IPS DF 6.9 (cell line): ENCODE measurements around the gene GET4.

Experiments used
- DNase-seq: peaks from one replicate; pipeline ENCODE4 v3.0.0-alpha.2; 2013; ENCODE audit warnings: low read depth, low spot score
- H3K27ac ChIP-seq: one replicate; pipeline ENCODE4 v1.5.1; 2013; ENCODE audit warnings: low read length, control low read depth
- H3K27me3 ChIP-seq: 2 replicates; pipeline ENCODE4 v1.6.1; 2013; ENCODE audit warnings: mild to moderate bottlenecking, low read length; ENCODE audit not compliant: control insufficient read depth, insufficient read depth
- H3K36me3 ChIP-seq: 2 replicates; pipeline ENCODE4 v1.6.1; 2013; ENCODE audit warnings: low read length; ENCODE audit not compliant: control insufficient read depth, insufficient read depth
- H3K4me1 ChIP-seq: 2 replicates; pipeline ENCODE4 v1.6.1; 2013; ENCODE audit warnings: low read length; ENCODE audit not compliant: control insufficient read depth, insufficient read depth
- H3K4me3 ChIP-seq: 2 replicates; pipeline ENCODE4 v1.5.1; 2013; ENCODE audit warnings: mild to moderate bottlenecking, low read length
- H3K9me3 ChIP-seq: 2 replicates; pipeline ENCODE4 v1.6.1; 2013; ENCODE audit warnings: low read length, inconsistent platforms; ENCODE audit not compliant: control insufficient read depth, insufficient read depth
- WGBS: extraction: QIAGEN DNeasy Blood & Tissue Kit; methylation state at CpG from one replicate; pipeline ENCODE4 v1.1.7; 2013; ENCODE audit warnings: mixed read lengths, missing lambda C conversion rate; ENCODE audit not compliant: insufficient read length, insufficient coverage; 5-methylcytosine and 5-hydroxymethylcytosine counted together

Gene GET4

DNA sequence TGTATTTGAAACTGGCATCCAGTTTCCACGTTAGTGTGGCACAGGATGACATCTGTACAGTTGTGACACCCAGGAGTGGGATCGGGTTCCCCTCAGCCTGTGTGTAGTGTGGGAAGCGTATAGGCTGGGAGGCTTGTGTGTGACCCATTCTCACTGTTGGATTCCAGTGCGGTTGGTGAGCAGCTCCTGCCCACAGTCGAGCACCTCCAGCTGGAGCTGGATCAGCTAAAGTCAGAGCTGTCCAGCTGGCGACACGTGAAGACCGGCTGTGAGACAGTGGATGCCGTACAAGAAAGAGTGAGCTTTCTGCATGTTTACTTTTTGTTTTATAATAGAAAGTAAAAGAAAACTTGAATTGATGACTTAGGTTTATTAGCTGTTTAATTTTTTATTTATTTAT is 18.7 kb upstream of the GET4 start:
- WGBS, result no CpG with 5 or more reads among the region's 9 CpGs
- Histone ChIP-seq H3K9me3 (no peaks in the 10 kb centered on the region), H3K27ac (no peak overlapping the region), H3K4me1 (no peaks in the 10 kb centered on the region), H3K36me3 (peaks cover 49% of the 10 kb centered on the region), H3K4me3 (no peak overlapping the region), H3K27me3 (no peaks in the 10 kb centered on the region)
- DNase-seq, result no peak

DNA sequence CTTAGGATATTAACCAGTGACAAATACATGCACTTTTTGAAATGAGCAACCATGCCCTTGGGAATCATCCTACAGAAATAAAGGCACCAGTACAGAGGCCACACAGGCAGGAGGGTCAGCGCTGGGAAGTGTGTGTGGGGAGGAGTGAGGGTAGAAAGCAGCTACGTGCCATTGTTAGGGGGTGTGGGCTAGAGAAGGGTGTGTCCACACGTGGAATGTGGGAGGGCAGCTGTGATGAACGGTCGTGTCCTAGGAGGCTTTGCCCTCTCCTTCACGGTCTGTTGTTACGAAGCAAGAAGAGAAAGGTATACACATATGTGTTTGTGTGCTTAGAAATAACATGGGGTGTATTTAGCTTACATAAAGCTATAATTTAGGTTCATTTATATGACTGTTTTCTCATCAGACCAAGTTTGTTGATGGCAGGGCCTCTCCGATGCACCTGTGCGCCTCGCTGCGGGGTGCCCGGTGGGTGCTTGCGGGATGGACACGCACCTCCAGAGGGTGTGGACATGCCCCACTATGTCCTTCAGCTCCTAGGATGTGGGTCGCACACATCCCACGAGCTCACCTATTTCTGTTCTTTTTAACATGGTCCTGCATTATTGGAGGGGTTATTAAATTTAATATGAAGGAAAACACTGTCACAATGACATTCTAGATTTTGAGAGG is 16.9 kb upstream of the GET4 start:
- DNase-seq, result no peak
- H3K9me3 ChIP-seq, result no peaks in the 10 kb centered on the region
- WGBS, result no CpG with 5 or more reads among the region's 16 CpGs
- no peaks in the 10 kb centered on the region for H3K27me3 ChIP-seq
- no peak overlapping the region for H3K4me3 ChIP-seq
- peaks cover 35% of the 10 kb centered on the region for H3K36me3 ChIP-seq
- no peaks in the 10 kb centered on the region for H3K4me1 ChIP-seq
- H3K27ac ChIP-seq, result no peak overlapping the region

DNA sequence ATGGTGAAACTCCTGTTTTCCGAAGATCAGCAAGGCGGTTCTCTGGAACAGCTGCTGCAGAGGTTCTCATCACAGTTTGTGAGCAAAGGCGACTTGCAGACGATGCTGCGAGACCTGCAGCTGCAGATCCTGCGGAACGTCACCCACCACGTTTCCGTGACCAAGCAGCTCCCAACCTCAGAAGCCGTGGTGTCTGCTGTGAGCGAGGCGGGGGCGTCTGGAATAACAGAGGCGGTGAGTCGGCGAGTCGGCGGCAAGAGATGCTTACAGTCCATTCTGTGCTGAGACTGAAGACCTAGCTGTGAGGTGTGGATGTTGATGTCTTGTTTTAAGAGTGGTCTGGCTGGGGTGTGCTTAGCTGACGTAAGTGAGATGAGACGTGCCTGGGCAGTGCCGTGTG is 16.2 kb upstream of the GET4 start:
- H3K36me3 ChIP-seq, result peaks cover 32% of the 10 kb centered on the region
- WGBS, result no CpG with 5 or more reads among the region's 21 CpGs

DNA sequence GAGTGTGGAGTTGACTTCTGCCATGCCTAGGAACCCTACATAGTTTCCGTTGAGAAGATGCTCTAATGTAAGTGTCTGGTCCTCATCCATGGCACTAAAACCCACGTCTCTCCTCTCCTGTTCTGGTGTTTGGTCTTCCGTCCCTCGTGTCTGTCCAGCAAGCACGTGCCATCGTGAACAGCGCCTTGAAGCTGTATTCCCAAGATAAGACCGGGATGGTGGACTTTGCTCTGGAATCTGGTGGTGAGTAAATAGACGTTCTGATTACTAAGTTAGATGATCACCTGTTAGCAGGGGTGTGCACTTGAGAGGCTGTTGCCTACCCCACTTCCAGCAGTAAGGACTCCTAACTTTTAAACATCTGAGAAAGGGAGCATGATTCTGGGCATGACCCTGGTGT is 15.1 kb upstream of the GET4 start:
- peaks cover 32% of the 10 kb centered on the region for H3K36me3 ChIP-seq

More for the DNA sequence above, 16.2 kb upstream of the GET4 start:
- Histone ChIP-seq H3K4me3 (no peak overlapping the region), H3K9me3 (no peaks in the 10 kb centered on the region), H3K27ac (no peak overlapping the region), H3K4me1 (no peaks in the 10 kb centered on the region), H3K27me3 (no peaks in the 10 kb centered on the region)
- DNase-seq, result no peak

DNA sequence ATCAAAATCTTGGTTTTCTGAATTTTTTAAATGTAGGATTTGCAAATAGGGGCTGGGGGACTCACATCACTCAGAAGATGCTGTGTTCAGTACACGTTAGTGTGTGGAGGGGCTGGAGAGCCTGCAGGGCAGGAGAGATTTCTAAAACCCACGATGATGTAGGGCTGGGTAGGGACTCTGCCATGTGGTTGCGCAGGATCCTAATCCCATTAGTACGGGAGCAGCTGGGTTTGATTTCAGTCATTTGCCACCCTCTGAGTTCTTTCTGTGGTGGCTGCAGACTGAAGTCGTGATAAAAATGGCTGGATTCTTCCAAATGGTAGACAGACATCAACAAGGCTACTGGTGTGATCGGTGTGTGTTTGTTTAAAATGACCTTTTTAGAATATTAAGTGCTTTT is 14.2 kb upstream of the GET4 start:
- Histone ChIP-seq H3K9me3 (no peaks in the 10 kb centered on the region), H3K27ac (no peak overlapping the region), H3K4me3 (no peak overlapping the region), H3K27me3 (no peaks in the 10 kb centered on the region), H3K4me1 (no peaks in the 10 kb centered on the region), H3K36me3 (peaks cover 30% of the 10 kb centered on the region)
- WGBS, result no CpG with 5 or more reads among the region's 6 CpGs
- no peak for DNase-seq

More for the DNA sequence above, 15.1 kb upstream of the GET4 start:
- Histone ChIP-seq H3K4me1 (no peaks in the 10 kb centered on the region), H3K27ac (no peak overlapping the region), H3K27me3 (no peaks in the 10 kb centered on the region), H3K4me3 (no peak overlapping the region), H3K9me3 (no peaks in the 10 kb centered on the region)
- DNase-seq, result no peak
- WGBS, result no CpG with 5 or more reads among the region's 9 CpGs

DNA sequence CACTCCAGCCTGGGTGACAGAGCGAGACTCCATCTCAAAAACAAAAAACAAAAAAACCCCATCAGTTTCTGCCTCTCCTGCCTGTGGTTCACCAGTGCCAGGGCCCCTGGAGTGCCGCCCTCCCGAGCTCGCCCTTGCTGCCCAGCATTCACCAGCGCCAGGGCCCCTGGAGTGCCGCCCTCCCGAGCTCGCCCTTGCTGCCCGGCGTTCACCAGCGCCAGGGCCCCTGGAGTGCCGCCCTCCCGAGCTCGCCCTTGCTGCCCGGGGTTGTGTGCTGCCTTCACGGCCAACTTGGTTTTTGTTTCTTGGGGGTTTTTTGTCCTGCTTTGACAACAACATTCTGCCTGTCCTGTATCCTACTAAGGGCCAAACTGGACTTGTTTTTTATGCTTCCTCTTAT is 13.2 kb upstream of the GET4 start:
- Histone ChIP-seq H3K9me3 (no peaks in the 10 kb centered on the region), H3K27me3 (no peaks in the 10 kb centered on the region), H3K4me3 (no peak overlapping the region), H3K36me3 (peaks cover 39% of the 10 kb centered on the region), H3K4me1 (no peaks in the 10 kb centered on the region; the same call in 1 of the 2 replicates), H3K27ac (no peak overlapping the region)
- WGBS, result no CpG with 5 or more reads among the region's 16 CpGs
- no peak for DNase-seq

DNA sequence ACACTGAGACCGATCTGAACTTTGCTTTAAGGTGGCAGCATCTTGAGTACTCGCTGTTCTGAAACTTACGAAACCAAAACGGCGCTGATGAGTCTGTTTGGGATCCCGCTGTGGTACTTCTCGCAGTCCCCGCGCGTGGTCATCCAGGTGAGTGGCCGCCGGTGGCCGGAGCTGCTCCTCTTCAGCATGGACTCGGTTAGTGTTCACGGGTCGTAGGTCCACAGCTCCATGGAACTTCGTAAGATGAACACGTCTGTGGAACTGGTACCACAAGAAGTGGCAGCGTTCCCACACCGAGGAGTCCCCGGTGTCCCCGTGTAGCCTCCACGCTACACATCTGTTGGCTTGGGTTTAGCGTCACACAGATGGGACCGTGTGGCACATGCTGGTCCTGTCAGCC is 10.4 kb upstream of the GET4 start:
- no CpG with 5 or more reads among the region's 25 CpGs for WGBS
- Histone ChIP-seq H3K36me3 (peaks cover 36% of the 10 kb centered on the region), H3K27ac (no peak overlapping the region)

DNA sequence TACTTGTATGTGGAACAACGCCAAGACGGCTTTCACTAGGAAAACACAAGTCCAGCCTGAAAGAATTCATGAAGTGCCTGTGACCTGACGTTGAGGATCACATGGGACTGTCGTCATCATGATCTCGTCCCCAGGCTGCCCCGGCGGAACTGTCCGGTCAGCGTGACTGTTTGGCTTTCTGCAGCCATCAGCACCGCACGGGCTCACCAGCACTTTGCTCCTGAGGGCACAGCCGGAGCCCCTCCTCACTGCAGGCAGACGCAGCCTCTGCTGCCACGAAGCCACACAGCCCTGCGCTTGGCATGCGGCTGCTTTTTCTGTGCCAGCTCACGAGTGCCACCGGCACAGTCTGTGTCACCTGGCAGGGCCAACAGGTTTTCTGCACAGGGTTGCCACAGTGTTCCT is 9.4 kb upstream of the GET4 start:
- Histone ChIP-seq H3K27me3 (no peaks in the 10 kb centered on the region), H3K27ac (no peak overlapping the region), H3K4me3 (no peak overlapping the region), H3K4me1 (no peaks in the 10 kb centered on the region; the same call in 1 of the 2 replicates), H3K9me3 (no peaks in the 10 kb centered on the region), H3K36me3 (peaks cover 29% of the 10 kb centered on the region)
- WGBS, result no CpG with 5 or more reads among the region's 18 CpGs
- no peak for DNase-seq

More for the DNA sequence above, 10.4 kb upstream of the GET4 start:
- Histone ChIP-seq H3K4me1 (no peaks in the 10 kb centered on the region; the same call in 1 of the 2 replicates), H3K4me3 (no peak overlapping the region), H3K27me3 (no peaks in the 10 kb centered on the region), H3K9me3 (no peaks in the 10 kb centered on the region)
- no peak for DNase-seq

DNA sequence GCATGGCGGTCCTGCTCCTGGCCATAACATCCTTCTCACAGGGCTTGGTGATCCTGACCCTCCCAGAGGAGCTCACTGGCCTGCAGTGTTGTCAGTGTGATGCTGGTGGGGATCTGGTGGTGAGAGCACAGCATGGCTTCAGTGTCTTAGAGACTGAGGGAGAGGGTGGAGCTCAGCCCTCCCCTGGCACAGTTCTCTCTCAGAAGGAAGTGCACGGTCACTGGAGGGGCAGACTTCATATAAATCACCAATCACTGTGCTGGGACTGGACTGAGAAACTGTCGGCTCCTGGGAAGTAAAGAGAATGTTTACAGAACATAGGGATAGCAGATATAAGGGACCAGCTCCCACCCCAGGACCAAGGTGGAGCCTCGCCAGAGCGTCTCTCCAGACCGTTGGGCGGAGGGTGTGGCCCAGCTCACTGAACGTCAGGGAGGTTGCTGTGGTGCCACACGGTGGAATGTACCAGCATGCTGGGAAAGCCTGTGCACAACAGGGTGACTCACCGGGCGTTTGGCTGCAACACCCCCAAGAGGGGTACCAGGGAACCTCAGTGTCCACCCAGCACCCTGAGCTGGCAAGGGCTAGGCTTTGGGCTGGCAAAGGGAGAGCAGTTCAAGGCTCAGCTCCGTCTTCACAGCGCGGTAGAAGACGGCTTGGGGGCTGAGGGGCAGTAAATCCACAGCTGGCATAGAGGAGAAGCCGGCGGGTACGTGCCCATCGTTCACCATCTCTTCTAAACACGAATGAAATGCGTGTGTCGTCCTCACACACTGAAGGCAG is 8.8 kb upstream of the GET4 start:
- no peaks in the 10 kb centered on the region for H3K9me3 ChIP-seq
- WGBS, result no CpG with 5 or more reads among the region's 22 CpGs
- no peaks in the 10 kb centered on the region; the same call in 1 of the 2 replicates for H3K4me1 ChIP-seq
- no peaks in the 10 kb centered on the region for H3K27me3 ChIP-seq
- peaks cover 34% of the 10 kb centered on the region for H3K36me3 ChIP-seq
- H3K27ac ChIP-seq, result no peak overlapping the region
- no peak overlapping the region for H3K4me3 ChIP-seq
- DNase-seq, result no peak

DNA sequence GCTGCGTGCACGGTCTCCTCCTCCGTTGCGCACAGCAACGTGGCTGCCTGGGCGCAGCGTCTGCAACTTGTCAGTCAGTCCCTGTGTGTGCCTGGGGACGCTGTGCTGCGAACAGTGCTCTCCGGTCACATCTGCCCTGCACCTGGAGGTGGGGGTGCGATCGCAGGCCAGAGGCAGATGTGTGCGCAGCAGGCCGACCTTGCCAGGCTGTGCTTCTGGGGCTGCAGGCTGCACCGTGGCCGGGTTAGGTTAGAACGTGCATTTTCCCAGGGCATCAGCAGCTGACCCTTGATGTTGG is 8.2 kb upstream of the GET4 start:
- Histone ChIP-seq H3K4me3 (no peak overlapping the region), H3K27ac (no peak overlapping the region), H3K9me3 (no peaks in the 10 kb centered on the region), H3K36me3 (peaks cover 34% of the 10 kb centered on the region), H3K4me1 (no peaks in the 10 kb centered on the region; the same call in 1 of the 2 replicates), H3K27me3 (no peaks in the 10 kb centered on the region)
- no peak for DNase-seq
- WGBS, result no CpG with 5 or more reads among the region's 17 CpGs
